C4-2B (cell line): ENCODE results near the gene MYCBPAP.

Source experiments
- ZFX ChIP-seq: fragments of 450-650 bp; IDR thresholded peaks from 2 replicates; pipeline ENCODE4 v1.6.1; 2017
- TF ChIP-seq, protein P1 (sequence below): fragments of 450-650 bp; conservative IDR thresholded peaks from 2 replicates; pipeline ENCODE4 v1.5.1; 2017; ENCODE audit warnings: mild to moderate bottlenecking

DNA sequence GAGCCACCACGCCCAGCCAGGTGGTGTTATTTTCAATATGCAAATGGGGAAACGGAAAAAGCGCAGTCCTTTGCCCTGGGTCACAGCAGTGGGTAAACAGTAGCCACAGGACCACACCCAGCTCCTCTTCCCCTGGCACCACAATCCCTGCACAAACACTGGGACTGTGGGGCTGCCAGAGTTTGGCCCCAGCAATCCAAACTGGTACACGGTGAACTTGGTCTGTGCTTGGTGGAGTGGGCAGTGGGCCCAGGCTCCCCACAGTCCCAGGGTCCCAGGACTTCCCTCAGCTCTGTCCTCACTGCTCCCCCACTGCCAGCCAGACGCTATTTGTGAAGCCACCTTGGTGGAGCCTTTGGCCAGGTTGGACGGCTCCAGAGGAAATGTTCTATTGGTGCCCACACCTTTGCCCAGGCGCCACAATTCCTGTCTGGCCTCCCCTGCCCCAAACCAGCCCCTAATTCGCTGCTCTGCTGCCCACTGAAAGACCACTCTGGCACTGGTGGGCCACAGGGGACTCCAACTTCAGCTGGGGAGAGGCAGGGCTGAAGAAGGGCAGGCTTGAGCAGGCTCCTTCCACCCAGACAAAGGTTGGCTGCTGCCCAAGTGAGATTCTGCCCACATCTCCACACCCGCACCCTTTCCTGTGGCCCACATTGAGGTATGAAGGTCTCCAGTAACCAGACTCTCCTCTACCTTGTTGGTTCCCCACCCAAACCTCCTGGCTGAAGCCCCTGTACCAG lies 41.7 kb upstream of the MYCBPAP start:
- no peak for TF ChIP-seq ZFX
- TF ChIP-seq, protein P1, sequence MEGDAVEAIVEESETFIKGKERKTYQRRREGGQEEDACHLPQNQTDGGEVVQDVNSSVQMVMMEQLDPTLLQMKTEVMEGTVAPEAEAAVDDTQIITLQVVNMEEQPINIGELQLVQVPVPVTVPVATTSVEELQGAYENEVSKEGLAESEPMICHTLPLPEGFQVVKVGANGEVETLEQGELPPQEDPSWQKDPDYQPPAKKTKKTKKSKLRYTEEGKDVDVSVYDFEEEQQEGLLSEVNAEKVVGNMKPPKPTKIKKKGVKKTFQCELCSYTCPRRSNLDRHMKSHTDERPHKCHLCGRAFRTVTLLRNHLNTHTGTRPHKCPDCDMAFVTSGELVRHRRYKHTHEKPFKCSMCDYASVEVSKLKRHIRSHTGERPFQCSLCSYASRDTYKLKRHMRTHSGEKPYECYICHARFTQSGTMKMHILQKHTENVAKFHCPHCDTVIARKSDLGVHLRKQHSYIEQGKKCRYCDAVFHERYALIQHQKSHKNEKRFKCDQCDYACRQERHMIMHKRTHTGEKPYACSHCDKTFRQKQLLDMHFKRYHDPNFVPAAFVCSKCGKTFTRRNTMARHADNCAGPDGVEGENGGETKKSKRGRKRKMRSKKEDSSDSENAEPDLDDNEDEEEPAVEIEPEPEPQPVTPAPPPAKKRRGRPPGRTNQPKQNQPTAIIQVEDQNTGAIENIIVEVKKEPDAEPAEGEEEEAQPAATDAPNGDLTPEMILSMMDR, result no peak
